Sigmoid colon (tissue), 7 donors: ENCODE data around the gene USP40. TPM values are rescaled to one million over a fixed set of nuclear protein-coding genes. Genes with fewer than 3 reads are reported as not detected.

Source experiments
- DNase-seq: peaks from one replicate; pipeline ENCODE4 v3.0.0-alpha.2; 2019
- H3K27ac ChIP-seq, 4 donors: fragments of 200-600 bp; sonication (generic); one replicate each; pipeline ENCODE4 v1.5.1; 2016 to 2019; ENCODE audit warnings: mild to moderate bottlenecking in 1 of 4
- H3K27me3 ChIP-seq, 3 donors: fragments of 200-600 bp; sonication (generic); one replicate each; pipeline ENCODE4 v1.5.1; 2019; ENCODE audit warnings: mild to moderate bottlenecking in 1 of 3
- H3K36me3 ChIP-seq, 4 donors: fragments of 200-600 bp; sonication (generic); one replicate each; pipeline ENCODE4 v1.5.1; 2016 to 2019
- H3K4me1 ChIP-seq, 4 donors: fragments of 200-600 bp; sonication (generic); one replicate each; pipeline ENCODE4 v1.5.1; 2017 to 2019
- H3K4me3 ChIP-seq, 4 donors: fragments of 200-600 bp; sonication (generic); one replicate each; pipeline ENCODE4 v1.5.1; 2017 to 2019; ENCODE audit warnings: mild to moderate bottlenecking in 2 of 4, moderate library complexity in 1 of 4
- H3K9me3 ChIP-seq, 4 donors: fragments of 200-600 bp in 3 of 4; sonication (generic) in 3 of 4; one replicate each; pipeline versions ENCODE4 v1.5.1 to v1.6.1; 2013 to 2019
- EP300 ChIP-seq, 4 donors: sonication (generic); formaldehyde crosslinking; IDR thresholded peaks; one replicate each; pipeline ENCODE4 v1.6.1; 2017; ENCODE audit warnings: antibody characterized with exemption in 4 of 4
- POLR2A ChIP-seq, 2 donors: fragments of 450-650 bp; IDR thresholded peaks; one replicate each; pipeline ENCODE4 v1.6.1; 2016; ENCODE audit warnings: antibody characterized with exemption in 2 of 2, mild to moderate bottlenecking in 2 of 2, moderate library complexity in 2 of 2
- POLR2AphosphoS5 ChIP-seq, 4 donors: sonication (generic); formaldehyde crosslinking; IDR thresholded peaks; one replicate each; pipeline ENCODE4 v1.6.1; 2017; ENCODE audit warnings: antibody characterized with exemption in 4 of 4
- WGBS, 2 donors: extraction: QIAGEN DNeasy Blood & Tissue Kit; methylation state at CpG; one replicate each; pipeline ENCODE4 v1.1.7; 2013; 5-methylcytosine and 5-hydroxymethylcytosine counted together
- intact Hi-C: fragments of 100-400 bp; cut with DNase I; formaldehyde crosslinking; loops from one replicate; pipeline ENCODE4 v1.15.1; 2023
- polyA plus RNA-seq, 3 donors: library from polyadenylated mRNA; stranded (reverse); fragments of 200-250 nt; gene quantifications; one replicate each; pipeline ENCODE4 v1.2.3, GENCODE V29; 2013
- total RNA-seq, 4 donors: library from RNA; depleted of rRNA; stranded (reverse); fragments of >200 nt; gene quantifications; one replicate each; pipeline ENCODE4 v1.1.0, GENCODE V29; 2016
- TF ChIP-seq, protein P1 (sequence below), 4 experiments: fragments of 450-650 bp in 3 of 4; fragments of 200-600 bp in 1 of 4; IDR thresholded peaks; one replicate each; pipeline ENCODE4 v1.5.1; 2016 to 2019; ENCODE audit warnings: antibody characterized with exemption in 4 of 4, mild to moderate bottlenecking in 3 of 4, moderate library complexity in 2 of 4
- donor health status: healthy with polysubstance abuse.
- donor health status: Bipolar disorder and iron deficiency.
- donor health status: healthy.

Gene USP40
- total and polyA plus RNA-seq, 7 donors: 9.6 to 34.5 (median 23.4) TPM

DNA sequence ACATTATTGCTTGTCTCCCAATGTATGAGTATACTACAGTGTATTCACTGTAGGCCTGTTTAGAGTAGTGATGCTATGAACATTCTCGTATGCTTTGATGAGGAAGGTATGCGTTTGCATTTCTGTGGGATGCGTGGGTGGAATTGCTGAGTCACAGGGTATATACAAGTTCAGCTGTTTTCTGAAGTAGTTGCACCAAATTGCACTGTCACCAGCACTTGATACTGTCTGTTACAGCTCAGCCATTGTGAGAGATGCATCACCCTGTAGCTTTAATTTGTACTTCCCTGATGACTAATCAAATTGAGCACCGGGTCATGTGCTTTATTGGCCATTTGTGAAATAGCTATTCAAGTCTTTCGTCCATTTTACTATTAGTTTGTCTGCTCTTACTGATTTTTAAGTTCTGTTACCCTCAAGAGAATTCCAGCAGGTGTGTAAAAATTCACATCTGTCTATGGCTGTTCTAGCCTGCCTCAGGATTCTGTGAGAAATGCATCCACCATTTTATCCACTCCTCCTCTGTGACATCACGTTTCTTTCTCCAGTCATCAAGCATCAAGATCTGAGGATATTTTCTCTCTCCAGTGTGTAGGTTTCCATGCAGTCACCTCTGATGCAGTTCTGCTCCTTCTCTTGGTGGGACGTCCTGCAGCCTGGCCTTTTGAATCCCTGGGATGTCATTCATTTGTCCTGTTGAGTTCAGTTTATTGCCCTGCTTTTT, 139.8 kb downstream of the USP40 start:
- H3K4me3 ChIP-seq: no peak overlapping the region
- TF ChIP-seq POLR2AphosphoS5 (IDR thresholded peaks at IDR 0.05): no peak
- no peak for TF ChIP-seq POLR2A (IDR thresholded peaks at IDR 0.05)
- TF ChIP-seq EP300 (IDR thresholded peaks at IDR 0.05): no peak
- TF ChIP-seq, protein P1, sequence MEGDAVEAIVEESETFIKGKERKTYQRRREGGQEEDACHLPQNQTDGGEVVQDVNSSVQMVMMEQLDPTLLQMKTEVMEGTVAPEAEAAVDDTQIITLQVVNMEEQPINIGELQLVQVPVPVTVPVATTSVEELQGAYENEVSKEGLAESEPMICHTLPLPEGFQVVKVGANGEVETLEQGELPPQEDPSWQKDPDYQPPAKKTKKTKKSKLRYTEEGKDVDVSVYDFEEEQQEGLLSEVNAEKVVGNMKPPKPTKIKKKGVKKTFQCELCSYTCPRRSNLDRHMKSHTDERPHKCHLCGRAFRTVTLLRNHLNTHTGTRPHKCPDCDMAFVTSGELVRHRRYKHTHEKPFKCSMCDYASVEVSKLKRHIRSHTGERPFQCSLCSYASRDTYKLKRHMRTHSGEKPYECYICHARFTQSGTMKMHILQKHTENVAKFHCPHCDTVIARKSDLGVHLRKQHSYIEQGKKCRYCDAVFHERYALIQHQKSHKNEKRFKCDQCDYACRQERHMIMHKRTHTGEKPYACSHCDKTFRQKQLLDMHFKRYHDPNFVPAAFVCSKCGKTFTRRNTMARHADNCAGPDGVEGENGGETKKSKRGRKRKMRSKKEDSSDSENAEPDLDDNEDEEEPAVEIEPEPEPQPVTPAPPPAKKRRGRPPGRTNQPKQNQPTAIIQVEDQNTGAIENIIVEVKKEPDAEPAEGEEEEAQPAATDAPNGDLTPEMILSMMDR (IDR thresholded peaks at IDR 0.05): no peak
- intact Hi-C loops: no loop called here
- H3K36me3 ChIP-seq: no peaks in the 10 kb centered on the region
- no peak overlapping the region for H3K27ac ChIP-seq
- WGBS, 2 donors: 80 to 85% methylated on average over 7 of the region's 7 CpGs
- H3K4me1 ChIP-seq: peaks cover 0 to 9% (median 6%) of the 10 kb centered on the region in 4 donors
- no peaks in the 10 kb centered on the region for H3K9me3 ChIP-seq
- H3K27me3 ChIP-seq: no peaks in the 10 kb centered on the region
- no peak for DNase-seq

Other genes with a start within 250 kb of the USP40 start
- gene DGKD, start 212.3 kb downstream of the USP40 start, total RNA-seq: 10 to 100 TPM; 10.7 to 20.6 (median 16.0) TPM
- 10 to 100 TPM; 15.6 to 67.0 (median 19.7) TPM for gene DGKD, start 212.3 kb downstream of the USP40 start, polyA plus RNA-seq
- not detected for gene UGT1A8, start 50.9 kb upstream of the USP40 start, total RNA-seq
- 1 to 10 TPM; 1.8 to 8.8 (median 7.4) TPM for gene UGT1A8, start 50.9 kb upstream of the USP40 start, polyA plus RNA-seq
- gene UGT1A10, start 69.7 kb upstream of the USP40 start, total RNA-seq: not detected
- 10 to 100 TPM; 10.8 to 27.3 (median 19.7) TPM for gene UGT1A10, start 69.7 kb upstream of the USP40 start, polyA plus RNA-seq
- gene UGT1A9, start 105.1 kb upstream of the USP40 start, total RNA-seq: not detected
- gene UGT1A9, start 105.1 kb upstream of the USP40 start, polyA plus RNA-seq: under 1 TPM in 1 of 3 donors, not detected in 2; 0.36 TPM
- not detected for gene UGT1A7, start 115.1 kb upstream of the USP40 start, total RNA-seq
- gene UGT1A7, start 115.1 kb upstream of the USP40 start, polyA plus RNA-seq: under 1 TPM in 1 of 3 donors, not detected in 2; 0.66 TPM
- not detected for gene UGT1A6, start 126.1 kb upstream of the USP40 start, total RNA-seq
- gene UGT1A6, start 126.1 kb upstream of the USP40 start, polyA plus RNA-seq: 1 to 10 TPM in 1 of 3 donors, not detected in 2; 3.0 TPM
- not detected for gene UGT1A5, start 146.1 kb upstream of the USP40 start, total RNA-seq
- under 1 TPM in 1 of 3 donors, not detected in 2; 0.22 TPM for gene UGT1A5, start 146.1 kb upstream of the USP40 start, polyA plus RNA-seq
- gene UGT1A4, start 152.0 kb upstream of the USP40 start, total RNA-seq: not detected
- gene UGT1A4, start 152.0 kb upstream of the USP40 start, polyA plus RNA-seq: under 1 TPM in 2 of 3 donors, not detected in 1; 0.50 to 0.60 TPM
- not detected for gene UGT1A3, start 162.3 kb upstream of the USP40 start, total RNA-seq
- gene UGT1A3, start 162.3 kb upstream of the USP40 start, polyA plus RNA-seq: under 1 TPM in 1 of 3 donors, not detected in 2; 0.36 TPM
- not detected for gene UGT1A1, start 193.5 kb upstream of the USP40 start, total RNA-seq
- 1 to 10 TPM in 2 of 3 donors, under 1 TPM in 1; 0.74 to 2.8 (median 1.8) TPM for gene UGT1A1, start 193.5 kb upstream of the USP40 start, polyA plus RNA-seq
- gene MROH2A, start 211.5 kb upstream of the USP40 start, total RNA-seq: not detected
- gene MROH2A, start 211.5 kb upstream of the USP40 start, polyA plus RNA-seq: under 1 TPM in 1 of 3 donors, not detected in 2; 0.06 TPM